Measurements from ENCODE around the gene C19orf53. TPM values are rescaled to one million over a fixed set of nuclear protein-coding genes. Genes with fewer than 3 reads are reported as not detected.

C19orf53 gene
- total RNA-seq, 4 donors from 2014 or later: 71.3 to 148 (median 84.3) TPM

GRCh38 chr19:13764101-13764807 is 10.0 kb upstream of the C19orf53 start, which contains the start of gene MRI1:
Gene MRI1 (plus strand): TSS chr19:13764522. CDS start chr19:13764589, 67 bp downstream.
- peak; percentile 78 to 90 (median 86) for DNase-seq
- TF ChIP-seq POLR2A (IDR thresholded peaks at IDR 0.05) (peak in 1 of 2 donors; percentile 22), CTCF (IDR thresholded peaks at IDR 0.05) (no peak)
- peak within 1 kb of the TSS; percentile 64 to 92 (median 80) for H3K4me3 ChIP-seq
- H3K27me3 ChIP-seq: no peaks in the 10 kb centered on the region
- peak within 1 kb of the TSS; percentile 57 to 82 (median 62) for H3K27ac ChIP-seq
- H3K4me1 ChIP-seq: peaks cover 0 to 14% (median 2%) of the 10 kb centered on the region in 4 donors
- H3K9me3 ChIP-seq: no peaks in the 10 kb centered on the region
- peaks cover 0 to 55% (median 0%) of the 10 kb centered on the region in 3 donors for H3K36me3 ChIP-seq

- peaks cover 0 to 14% (median 2%) of the 10 kb centered on the region in 4 donors for H3K4me1 ChIP-seq
- H3K27me3 ChIP-seq: no peaks in the 10 kb centered on the region
- peak in 1 of 3 donors; percentile 59 for DNase-seq
- H3K9me3 ChIP-seq: no peaks in the 10 kb centered on the region
- H3K4me3 ChIP-seq: peak overlapping the region; percentile 64 to 92 (median 80)
- peak overlapping the region; percentile 57 to 82 (median 62) for H3K27ac ChIP-seq
- TF ChIP-seq CTCF (IDR thresholded peaks at IDR 0.05): no peak
- no peak for TF ChIP-seq POLR2A (IDR thresholded peaks at IDR 0.05)
- peaks cover 0 to 54% (median 0%) of the 10 kb centered on the region in 3 donors for H3K36me3 ChIP-seq
These were observed 9.3 kb upstream of the C19orf53 start for GRCh38 chr19:13764821-13765394.

- Histone ChIP-seq H3K4me3 (peak overlapping the region; percentile 64 to 92 (median 80)), H3K4me1 (peaks cover 0 to 14% (median 2%) of the 10 kb centered on the region in 4 donors), H3K27me3 (no peaks in the 10 kb centered on the region), H3K27ac (peak overlapping the region in 3 of 4 donors; percentile 61 to 82 (median 64)), H3K9me3 (no peaks in the 10 kb centered on the region), H3K36me3 (peaks cover 0 to 54% (median 0%) of the 10 kb centered on the region in 3 donors)
- no peak for DNase-seq
- TF ChIP-seq POLR2A (IDR thresholded peaks at IDR 0.05): no peak
- TF ChIP-seq CTCF (IDR thresholded peaks at IDR 0.05): no peak
These were observed 8.7 kb upstream of the C19orf53 start for GRCh38 chr19:13765395-13766094.

DNA sequence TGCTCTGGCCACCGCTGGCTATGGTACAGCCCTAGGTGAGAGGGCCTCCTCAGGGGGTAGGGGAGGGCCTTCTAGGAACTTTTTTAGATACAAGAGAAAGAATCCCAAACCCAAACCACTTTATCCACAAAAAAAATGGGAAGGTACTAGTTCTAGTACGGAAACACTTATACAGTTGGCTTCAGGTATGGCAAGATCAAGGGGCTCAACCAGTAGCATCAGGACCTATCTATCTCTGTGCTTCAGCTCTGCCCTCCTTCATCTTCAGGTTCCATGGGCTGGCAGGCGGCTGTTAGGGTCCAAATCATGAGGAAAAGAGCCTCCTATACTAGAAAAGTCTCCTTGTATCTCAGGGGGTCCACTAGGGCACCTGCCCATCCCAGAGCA is 8.2 kb upstream of the C19orf53 start:
- peaks cover 0 to 54% (median 0%) of the 10 kb centered on the region in 3 donors for H3K36me3 ChIP-seq
- DNase-seq: no peak
- peaks cover 0 to 14% (median 2%) of the 10 kb centered on the region in 4 donors for H3K4me1 ChIP-seq
- no peak overlapping the region for H3K27ac ChIP-seq
- no peak overlapping the region for H3K4me3 ChIP-seq
- no peaks in the 10 kb centered on the region for H3K9me3 ChIP-seq
- TF ChIP-seq POLR2A (IDR thresholded peaks at IDR 0.05) (no peak), CTCF (IDR thresholded peaks at IDR 0.05) (no peak)
- no peaks in the 10 kb centered on the region for H3K27me3 ChIP-seq

DNA sequence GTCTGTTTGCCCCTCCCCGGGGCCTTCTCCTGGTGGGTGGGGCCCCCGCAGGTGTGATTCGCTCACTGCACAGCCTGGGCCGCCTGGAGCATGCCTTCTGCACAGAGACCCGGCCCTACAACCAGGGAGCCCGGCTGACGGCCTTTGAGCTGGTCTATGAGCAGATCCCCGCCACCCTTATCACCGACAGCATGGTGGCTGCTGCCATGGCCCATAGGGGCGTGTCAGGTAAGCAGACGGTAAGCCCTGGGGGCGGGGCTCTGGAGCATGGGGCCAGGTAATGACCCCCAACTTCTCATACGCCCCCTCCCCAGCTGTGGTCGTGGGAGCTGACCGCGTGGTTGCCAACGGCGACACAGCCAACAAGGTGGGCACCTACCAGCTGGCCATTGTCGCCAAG is 5.7 kb upstream of the C19orf53 start:
- no peak overlapping the region for H3K4me3 ChIP-seq
- no peak for TF ChIP-seq POLR2A (IDR thresholded peaks at IDR 0.05)
- no peak for TF ChIP-seq CTCF (IDR thresholded peaks at IDR 0.05)
- no peaks in the 10 kb centered on the region for H3K9me3 ChIP-seq
- DNase-seq: no peak
- no peaks in the 10 kb centered on the region for H3K27me3 ChIP-seq
- no peak overlapping the region for H3K27ac ChIP-seq
- peaks cover 0 to 46% (median 0%) of the 10 kb centered on the region in 3 donors for H3K36me3 ChIP-seq
- peaks cover 0 to 12% (median 2%) of the 10 kb centered on the region in 4 donors for H3K4me1 ChIP-seq

Measured in Peyer's patch (tissue), 4 donors.